A549 (cell line): Measurements from ENCODE around the gene HUNK.

Experiments used
- CEBPB ChIP-seq, 2 experiments: fragments of >200 bp in 1 of 2; sonication (Bioruptor Twin) in 1 of 2; formaldehyde crosslinking in 1 of 2; IDR thresholded peaks; 2 replicates each; pipeline ENCODE4 v1.6.1; 2012 to 2016
- CTCF ChIP-seq: fragments of >200 bp; sonication (Bioruptor Twin); formaldehyde crosslinking; IDR thresholded peaks from 3 replicates; pipeline ENCODE4 v1.5.1; 2016
- EP300 ChIP-seq, 2 experiments: fragments of >200 bp; sonication (Bioruptor Twin); formaldehyde crosslinking; IDR thresholded peaks; 2 replicates in 1 of 2; 3 replicates in 1 of 2; pipeline ENCODE4 v1.6.1; 2016 to 2017
- FOSL2 ChIP-seq, 2 experiments: fragments of 450-650 bp in 1 of 2; fragments of >200 bp in 1 of 2; sonication (Bioruptor Twin) in 1 of 2; formaldehyde crosslinking; IDR thresholded peaks; 2 replicates each; pipeline versions ENCODE4 v1.5.0 to v1.6.1; 2016 to 2020; ENCODE audit warnings: mild to moderate bottlenecking in 1 of 2, moderate library complexity in 1 of 2
- HMGXB4 ChIP-seq: fragments of 250-450 bp; sonication (Bioruptor Pico); IDR thresholded peaks from 2 replicates; pipeline ENCODE4 v1.5.0; 2021; ENCODE audit warnings: mild to moderate bottlenecking, moderate library complexity, borderline replicate concordance
- MYC ChIP-seq: IDR thresholded peaks from 2 replicates; pipeline ENCODE4 v1.6.1; 2012; ENCODE audit warnings: mild to moderate bottlenecking, inconsistent platforms, low read length, improper control_type of control experiment, borderline replicate concordance
- POLR2A ChIP-seq: IDR thresholded peaks from 2 replicates; pipeline ENCODE4 v1.6.1; 2012; ENCODE audit warnings: mild to moderate bottlenecking, low read length
- POLR2AphosphoS2 ChIP-seq: conservative IDR thresholded peaks from 2 replicates; pipeline ENCODE4 v1.6.1; 2012; ENCODE audit warnings: low read length, improper control_type of control experiment, inconsistent platforms
- TP53 ChIP-seq: fragments of 250-450 bp; sonication (Bioruptor Pico); IDR thresholded peaks from 2 replicates; pipeline ENCODE4 v1.5.0; 2021; ENCODE audit warnings: mild to moderate bottlenecking, moderate library complexity
- ZSCAN20 ChIP-seq: fragments of 250-450 bp; sonication (Bioruptor Pico); IDR thresholded peaks from 2 replicates; pipeline ENCODE4 v1.8.0; 2022; ENCODE audit warnings: mild to moderate bottlenecking, moderate library complexity

- TF ChIP-seq EP300 (IDR thresholded peaks at IDR 0.05) (no peak), ZSCAN20 (CRISPR knock-in tag) (no peak), CTCF (no peak), MYC (no peak), TP53 (CRISPR knock-in tag) (no peak), POLR2A (no peak), POLR2AphosphoS2 (no peak), CEBPB (IDR thresholded peaks at IDR 0.05) (no peak), FOSL2 (IDR thresholded peaks at IDR 0.05) (no peak), FOSL2 (CRISPR knock-in tag; IDR thresholded peaks at IDR 0.05) (no peak), HMGXB4 (no peak)
These were observed 35.5 kb downstream of the HUNK start for GRCh38 chr21:31908106-31909031.
